ENCODE results near the gene LONP1.

DNA sequence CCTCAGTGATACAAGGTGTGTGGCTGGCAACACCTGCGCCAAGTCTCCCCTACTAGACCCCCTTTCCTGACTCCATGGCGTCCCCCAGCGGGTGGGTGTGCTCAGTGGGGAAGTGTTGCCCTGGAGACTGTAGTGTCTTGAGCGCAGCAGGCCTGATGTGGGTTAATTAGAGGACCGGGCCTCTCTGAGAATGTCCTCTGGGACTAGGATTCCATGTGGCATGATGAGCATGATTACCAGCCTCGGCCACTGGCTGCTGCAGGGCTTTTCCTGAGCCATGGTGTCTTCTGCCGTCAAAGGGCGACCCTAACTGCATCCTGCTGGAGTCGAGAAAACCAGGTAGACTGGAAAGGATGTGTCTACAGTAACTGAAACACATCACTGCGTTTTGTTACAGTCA is 67.7 kb downstream of the LONP1 start:
- TF ChIP-seq GABPA (IDR thresholded peaks at IDR 0.05; ENCODE audit: borderline replicate concordance, insufficient read depth, low read length) (no peak), RFX5 (IDR thresholded peaks at IDR 0.05; ENCODE audit: borderline replicate concordance, low read depth, low read length) (no peak), FOSL1 (IDR thresholded peaks at IDR 0.05; ENCODE audit: insufficient read depth, low read depth, low read length) (no peak), YY1 (IDR thresholded peaks at IDR 0.05; ENCODE audit: low read depth, low read length) (no peak), EGR1 (IDR thresholded peaks at IDR 0.05; ENCODE audit: borderline replicate concordance, low read depth, low read length) (no peak)
- TF ChIP-seq, protein P1, sequence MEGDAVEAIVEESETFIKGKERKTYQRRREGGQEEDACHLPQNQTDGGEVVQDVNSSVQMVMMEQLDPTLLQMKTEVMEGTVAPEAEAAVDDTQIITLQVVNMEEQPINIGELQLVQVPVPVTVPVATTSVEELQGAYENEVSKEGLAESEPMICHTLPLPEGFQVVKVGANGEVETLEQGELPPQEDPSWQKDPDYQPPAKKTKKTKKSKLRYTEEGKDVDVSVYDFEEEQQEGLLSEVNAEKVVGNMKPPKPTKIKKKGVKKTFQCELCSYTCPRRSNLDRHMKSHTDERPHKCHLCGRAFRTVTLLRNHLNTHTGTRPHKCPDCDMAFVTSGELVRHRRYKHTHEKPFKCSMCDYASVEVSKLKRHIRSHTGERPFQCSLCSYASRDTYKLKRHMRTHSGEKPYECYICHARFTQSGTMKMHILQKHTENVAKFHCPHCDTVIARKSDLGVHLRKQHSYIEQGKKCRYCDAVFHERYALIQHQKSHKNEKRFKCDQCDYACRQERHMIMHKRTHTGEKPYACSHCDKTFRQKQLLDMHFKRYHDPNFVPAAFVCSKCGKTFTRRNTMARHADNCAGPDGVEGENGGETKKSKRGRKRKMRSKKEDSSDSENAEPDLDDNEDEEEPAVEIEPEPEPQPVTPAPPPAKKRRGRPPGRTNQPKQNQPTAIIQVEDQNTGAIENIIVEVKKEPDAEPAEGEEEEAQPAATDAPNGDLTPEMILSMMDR (IDR thresholded peaks at IDR 0.05; ENCODE audit: control extremely low read depth in 1 of 3, insufficient read depth in 1 of 3, low read depth in 1 of 3, low read length in 3 of 3) = no peak

Measured in H1 (cell line).